Osteoblast (primary cell): ENCODE results near the gene FRAS1. TPM values are rescaled to one million over a fixed set of nuclear protein-coding genes. Genes with fewer than 3 reads are reported as not detected.

Experiments used
- DNase-seq: peaks from one replicate; pipeline ENCODE4 v3.0.0; 2011; ENCODE audit warnings: low spot score, mixed read lengths; ENCODE audit not compliant: insufficient read length; ENCODE audit errors: missing footprints
- H2AFZ ChIP-seq: 2 replicates; pipeline ENCODE4 v1.6.0; 2011; ENCODE audit warnings: mild to moderate bottlenecking, low read length
- H3K27ac ChIP-seq: 2 replicates; pipeline ENCODE4 v1.5.1; 2011; ENCODE audit warnings: mild to moderate bottlenecking, low read depth, low read length, moderate library complexity
- H3K27me3 ChIP-seq: 2 replicates; pipeline ENCODE4 v1.6.0; 2012; ENCODE audit warnings: mild to moderate bottlenecking, control low read depth, inconsistent platforms, low read length, moderate library complexity; ENCODE audit not compliant: insufficient read depth
- H3K36me3 ChIP-seq: 2 replicates; pipeline ENCODE4 v1.5.1; 2011; ENCODE audit warnings: mild to moderate bottlenecking, low read length, control low read depth, moderate library complexity; ENCODE audit not compliant: insufficient read depth
- H3K4me1 ChIP-seq: 2 replicates; pipeline ENCODE4 v1.5.1; 2011; ENCODE audit warnings: mild to moderate bottlenecking, low read length, control low read depth, moderate library complexity; ENCODE audit not compliant: insufficient read depth
- H3K4me2 ChIP-seq: 2 replicates; pipeline ENCODE4 v1.6.0; 2011; ENCODE audit warnings: mild to moderate bottlenecking, low read length; ENCODE audit not compliant: insufficient read depth
- H3K4me3 ChIP-seq: fragments of 200-600 bp; sonication (generic); 3 replicates; pipeline ENCODE4 v1.5.1; 2012; ENCODE audit warnings: mild to moderate bottlenecking, low read length, inconsistent platforms; ENCODE audit not compliant: insufficient read depth
- H3K79me2 ChIP-seq: 2 replicates; pipeline ENCODE4 v1.6.0; 2012; ENCODE audit warnings: mild to moderate bottlenecking, low read length, control low read depth, inconsistent platforms; ENCODE audit not compliant: insufficient read depth
- H3K9me3 ChIP-seq: 2 replicates; pipeline ENCODE4 v1.5.1; 2011; ENCODE audit warnings: low read depth, low read length, control low read depth
- H4K20me1 ChIP-seq: 2 replicates; pipeline ENCODE4 v1.6.0; 2012; ENCODE audit warnings: mild to moderate bottlenecking, low read length, control low read depth; ENCODE audit not compliant: insufficient read depth
- total RNA-seq: library from RNA; depleted of rRNA; stranded (reverse); fragments of >200 nt; gene quantifications from 2 replicates; pipeline ENCODE4 v1.2.3, GENCODE V29; 2012
- TF ChIP-seq, protein P1 (sequence below): IDR thresholded peaks from 2 replicates; pipeline ENCODE4 v1.5.1; 2011; ENCODE audit warnings: mild to moderate bottlenecking, low read depth, low read length, moderate library complexity; ENCODE audit errors: extremely low read depth

Gene FRAS1
- total RNA-seq, 1 donor, result 5.1 TPM

DNA sequence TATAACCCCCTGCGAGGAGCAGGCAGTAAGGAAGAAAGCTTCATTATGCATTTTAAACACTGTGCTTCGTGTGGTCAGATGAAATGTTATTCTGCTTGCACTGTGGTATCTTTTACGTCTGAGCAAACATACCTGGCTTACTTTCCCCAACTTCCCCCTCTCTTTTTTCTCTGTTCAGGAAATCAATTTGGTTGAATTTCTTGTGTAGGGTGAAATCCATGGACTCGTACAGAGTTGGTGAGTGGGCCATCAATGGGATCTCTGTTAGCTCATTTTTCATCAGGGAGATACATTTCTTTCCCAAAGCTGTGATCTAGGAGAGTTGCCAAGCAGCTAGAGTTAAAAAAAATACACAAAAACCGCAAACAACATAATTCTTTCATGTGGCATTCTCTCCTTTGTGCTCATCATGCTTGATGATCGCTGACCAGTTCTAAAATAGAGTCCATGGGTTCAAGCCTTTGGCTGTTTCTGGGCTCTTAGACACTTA, 98.5 kb downstream of the FRAS1 start:
- TF ChIP-seq, protein P1, sequence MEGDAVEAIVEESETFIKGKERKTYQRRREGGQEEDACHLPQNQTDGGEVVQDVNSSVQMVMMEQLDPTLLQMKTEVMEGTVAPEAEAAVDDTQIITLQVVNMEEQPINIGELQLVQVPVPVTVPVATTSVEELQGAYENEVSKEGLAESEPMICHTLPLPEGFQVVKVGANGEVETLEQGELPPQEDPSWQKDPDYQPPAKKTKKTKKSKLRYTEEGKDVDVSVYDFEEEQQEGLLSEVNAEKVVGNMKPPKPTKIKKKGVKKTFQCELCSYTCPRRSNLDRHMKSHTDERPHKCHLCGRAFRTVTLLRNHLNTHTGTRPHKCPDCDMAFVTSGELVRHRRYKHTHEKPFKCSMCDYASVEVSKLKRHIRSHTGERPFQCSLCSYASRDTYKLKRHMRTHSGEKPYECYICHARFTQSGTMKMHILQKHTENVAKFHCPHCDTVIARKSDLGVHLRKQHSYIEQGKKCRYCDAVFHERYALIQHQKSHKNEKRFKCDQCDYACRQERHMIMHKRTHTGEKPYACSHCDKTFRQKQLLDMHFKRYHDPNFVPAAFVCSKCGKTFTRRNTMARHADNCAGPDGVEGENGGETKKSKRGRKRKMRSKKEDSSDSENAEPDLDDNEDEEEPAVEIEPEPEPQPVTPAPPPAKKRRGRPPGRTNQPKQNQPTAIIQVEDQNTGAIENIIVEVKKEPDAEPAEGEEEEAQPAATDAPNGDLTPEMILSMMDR, result no peak

DNA sequence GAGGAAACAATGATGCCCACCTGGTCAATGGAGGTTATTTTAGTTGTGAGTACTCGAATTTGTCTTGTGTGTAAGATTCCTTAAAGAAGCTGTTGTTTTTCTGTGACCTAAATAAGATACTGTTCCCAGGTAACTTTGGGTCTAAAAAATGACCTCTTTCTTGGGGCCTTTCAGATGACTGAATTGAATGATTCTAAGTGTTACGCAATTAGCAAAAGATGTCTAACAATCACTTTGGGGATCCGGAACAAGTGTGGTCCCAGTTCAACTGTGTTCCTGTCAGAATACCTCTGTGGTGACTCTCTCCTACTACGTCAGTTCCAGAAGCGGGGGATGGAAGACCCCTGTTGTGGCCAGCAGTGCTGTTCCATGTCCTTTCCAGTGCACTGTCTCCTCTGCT, 99.4 kb downstream of the FRAS1 start:
- Histone ChIP-seq H3K9me3 (no peaks in the 10 kb centered on the region), H4K20me1 (no peaks in the 10 kb centered on the region), H2AFZ (no peak overlapping the region), H3K27me3 (no peaks in the 10 kb centered on the region), H3K4me3 (no peak overlapping the region), H3K4me1 (no peaks in the 10 kb centered on the region), H3K36me3 (no peaks in the 10 kb centered on the region), H3K4me2 (no peak overlapping the region), H3K79me2 (no peaks in the 10 kb centered on the region), H3K27ac (no peak overlapping the region)
- no peak for DNase-seq
- TF ChIP-seq, protein P1, result no peak

More for the DNA sequence above, 98.5 kb downstream of the FRAS1 start:
- no peaks in the 10 kb centered on the region for H3K9me3 ChIP-seq
- H3K4me2 ChIP-seq, result no peak overlapping the region
- H3K36me3 ChIP-seq, result no peaks in the 10 kb centered on the region
- H3K27me3 ChIP-seq, result no peaks in the 10 kb centered on the region
- no peak for DNase-seq
- H3K27ac ChIP-seq, result no peak overlapping the region
- no peaks in the 10 kb centered on the region for H3K4me1 ChIP-seq
- no peak overlapping the region for H2AFZ ChIP-seq
- no peaks in the 10 kb centered on the region for H4K20me1 ChIP-seq
- no peaks in the 10 kb centered on the region for H3K79me2 ChIP-seq
- no peak overlapping the region for H3K4me3 ChIP-seq

DNA sequence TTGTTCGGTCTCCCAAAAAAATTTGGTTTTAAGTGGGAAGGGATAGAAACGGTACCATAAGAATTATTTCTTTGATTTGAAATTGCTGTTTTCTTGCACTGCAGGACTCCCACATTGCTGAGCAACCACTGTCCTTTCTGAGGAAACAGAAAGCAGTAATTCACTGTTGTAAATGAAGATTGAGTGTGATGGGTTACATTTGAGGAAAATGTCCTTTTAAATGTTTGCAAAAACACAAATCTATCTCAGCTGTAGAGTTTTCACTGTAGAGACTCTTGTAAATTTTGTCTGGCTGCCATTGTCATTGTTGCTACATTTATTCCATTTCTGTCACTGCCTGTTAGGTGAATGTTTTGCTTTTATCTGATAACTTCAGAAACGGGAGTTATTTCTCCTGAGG, 105.2 kb downstream of the FRAS1 start:
- Histone ChIP-seq H3K4me2 (no peak overlapping the region), H3K27ac (no peak overlapping the region), H3K4me3 (no peak overlapping the region), H3K27me3 (no peaks in the 10 kb centered on the region), H2AFZ (no peak overlapping the region), H4K20me1 (no peaks in the 10 kb centered on the region), H3K79me2 (no peaks in the 10 kb centered on the region), H3K9me3 (no peaks in the 10 kb centered on the region), H3K36me3 (no peaks in the 10 kb centered on the region), H3K4me1 (no peaks in the 10 kb centered on the region)
- DNase-seq, result no peak
- TF ChIP-seq, protein P1, result no peak

DNA sequence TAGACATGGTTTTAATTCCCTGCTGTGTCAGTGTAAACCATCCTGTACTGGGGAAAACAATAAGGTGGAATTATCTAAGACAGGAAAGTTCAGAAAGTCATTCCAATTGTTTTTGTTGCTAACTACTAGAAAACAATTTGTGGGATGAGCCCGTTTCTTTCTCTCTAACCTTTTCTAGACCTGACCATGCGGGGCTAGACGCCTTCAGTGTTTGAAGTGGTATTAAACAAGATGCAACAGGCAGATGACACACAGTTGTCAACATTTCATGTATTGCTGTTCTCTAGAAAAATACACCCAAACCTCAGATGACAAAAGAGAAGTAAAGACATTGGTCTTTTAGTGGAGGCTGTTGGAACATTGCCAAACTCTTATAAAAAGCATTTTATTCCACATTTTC, 105.7 kb downstream of the FRAS1 start:
- H3K79me2 ChIP-seq, result no peaks in the 10 kb centered on the region
- no peaks in the 10 kb centered on the region for H3K36me3 ChIP-seq
- no peaks in the 10 kb centered on the region for H4K20me1 ChIP-seq
- DNase-seq, result no peak
- H3K27me3 ChIP-seq, result no peaks in the 10 kb centered on the region
- no peak overlapping the region for H3K4me3 ChIP-seq
- TF ChIP-seq, protein P1, result no peak
- no peaks in the 10 kb centered on the region for H3K9me3 ChIP-seq
- H3K27ac ChIP-seq, result no peak overlapping the region
- no peak overlapping the region for H3K4me2 ChIP-seq
- H2AFZ ChIP-seq, result no peak overlapping the region
- H3K4me1 ChIP-seq, result no peaks in the 10 kb centered on the region
